Mesendoderm (in vitro differentiated cells): ENCODE data around the gene FAM210A.

Experiments used
- DNase-seq: peaks from one replicate; pipeline ENCODE4 v3.0.0; 2013
- H2AK5ac ChIP-seq: 2 replicates; pipeline ENCODE4 v1.6.1; 2013; ENCODE audit warnings: low read length, inconsistent platforms
- H2BK120ac ChIP-seq: 2 replicates; pipeline ENCODE4 v1.6.1; 2013; ENCODE audit warnings: low read depth, mild to moderate bottlenecking, low read length, moderate library complexity, mixed read lengths
- H2BK15ac ChIP-seq: replicated peaks from 2 replicates; pipeline ENCODE4 v1.6.1; 2013; ENCODE audit warnings: low read depth, mild to moderate bottlenecking, moderate library complexity
- H2BK5ac ChIP-seq: 2 replicates; pipeline ENCODE4 v1.6.1; 2013; ENCODE audit warnings: low read length, inconsistent platforms
- H3K18ac ChIP-seq: 2 replicates; pipeline ENCODE4 v1.6.1; 2013; ENCODE audit warnings: mild to moderate bottlenecking, low read length, mixed read lengths
- H3K23ac ChIP-seq: one replicate; pipeline ENCODE4 v1.6.1; 2013; ENCODE audit warnings: low read length
- H3K27ac ChIP-seq: 2 replicates; pipeline ENCODE4 v1.5.1; 2013; ENCODE audit warnings: low read depth, mild to moderate bottlenecking, inconsistent platforms, low read length, moderate library complexity
- H3K27me3 ChIP-seq: 2 replicates; pipeline ENCODE4 v1.6.1; 2013; ENCODE audit warnings: low read length, control low read depth, mild to moderate bottlenecking, inconsistent platforms; ENCODE audit not compliant: insufficient read depth, poor library complexity
- H3K36me3 ChIP-seq: 2 replicates; pipeline ENCODE4 v1.6.1; 2013; ENCODE audit warnings: low read length, inconsistent platforms; ENCODE audit not compliant: control insufficient read depth, insufficient read depth
- H3K4ac ChIP-seq: one replicate; pipeline ENCODE4 v1.6.1; 2013; ENCODE audit warnings: low read depth, mild to moderate bottlenecking, low read length, moderate library complexity
- H3K4me1 ChIP-seq: 2 replicates; pipeline ENCODE4 v1.6.1; 2013; ENCODE audit warnings: low read depth, low read length, inconsistent platforms; ENCODE audit not compliant: control insufficient read depth
- H3K4me2 ChIP-seq: 2 replicates; pipeline ENCODE4 v1.6.1; 2013; ENCODE audit warnings: low read length
- H3K4me3 ChIP-seq: 2 replicates; pipeline ENCODE4 v1.5.1; 2013; ENCODE audit warnings: mild to moderate bottlenecking, low read length
- H3K56ac ChIP-seq: one replicate; pipeline ENCODE4 v1.6.1; 2013; ENCODE audit warnings: low read length
- H3K79me1 ChIP-seq: 2 replicates; pipeline ENCODE4 v1.6.1; 2013; ENCODE audit warnings: low read length, inconsistent platforms
- H3K79me2 ChIP-seq: 2 replicates; pipeline ENCODE4 v1.6.1; 2013; ENCODE audit warnings: mild to moderate bottlenecking, low read length; ENCODE audit not compliant: control insufficient read depth, insufficient read depth
- H3K9ac ChIP-seq: 2 replicates; pipeline ENCODE4 v1.6.1; 2013; ENCODE audit warnings: low read length, inconsistent platforms
- H4K5ac ChIP-seq: one replicate; pipeline ENCODE4 v1.6.1; 2013; ENCODE audit warnings: low read length
- H4K8ac ChIP-seq: one replicate; pipeline ENCODE4 v1.6.1; 2013; ENCODE audit warnings: low read depth, mild to moderate bottlenecking, control low read depth, low read length, moderate library complexity
- WGBS: extraction: QIAGEN DNeasy Blood & Tissue Kit; methylation state at CpG from one replicate; pipeline ENCODE4 v1.1.7; 2013; ENCODE audit warnings: low lambda C conversion rate, missing lambda C conversion rate; ENCODE audit not compliant: insufficient coverage; ENCODE audit errors: extremely low coverage; 5-methylcytosine and 5-hydroxymethylcytosine counted together

Gene FAM210A

DNA sequence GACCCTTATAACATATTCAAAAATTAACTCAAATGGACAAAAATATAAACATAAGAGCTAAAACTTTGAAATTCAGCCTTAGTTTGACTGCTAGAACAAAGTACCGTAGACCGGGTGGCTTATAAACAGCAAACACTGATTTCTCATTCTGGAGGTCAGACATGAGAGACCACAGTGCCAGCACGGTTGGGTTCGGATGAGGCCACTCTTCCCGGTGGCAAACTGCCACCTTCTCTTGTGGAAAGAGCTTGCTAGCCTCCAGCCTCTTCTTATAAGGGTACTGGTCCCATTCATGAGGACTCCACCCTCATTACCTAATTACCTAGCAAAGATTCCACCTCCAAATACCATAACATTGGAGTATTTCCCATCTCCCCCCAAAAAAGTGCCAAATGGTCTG, 91.3 kb downstream of the FAM210A start:
- no peaks in the 10 kb centered on the region for H3K4me1 ChIP-seq
- H3K36me3 ChIP-seq, result no peaks in the 10 kb centered on the region
- H2BK15ac ChIP-seq, result no peak overlapping the region
- no peak overlapping the region for H3K56ac ChIP-seq
- no peaks in the 10 kb centered on the region for H3K79me2 ChIP-seq
- no peak overlapping the region for H3K18ac ChIP-seq
- H2BK120ac ChIP-seq, result no peak overlapping the region
- no peak overlapping the region for H3K27ac ChIP-seq
- no peak overlapping the region for H2BK5ac ChIP-seq
- no peak overlapping the region for H2AK5ac ChIP-seq
- no peak overlapping the region for H3K9ac ChIP-seq
- no peak overlapping the region for H3K4ac ChIP-seq
- H4K5ac ChIP-seq, result no peak overlapping the region
- DNase-seq, result no peak
- no peaks in the 10 kb centered on the region for H3K79me1 ChIP-seq
- no peak overlapping the region for H3K4me2 ChIP-seq
- H3K27me3 ChIP-seq, result no peaks in the 10 kb centered on the region
- no peak overlapping the region for H3K4me3 ChIP-seq
- H4K8ac ChIP-seq, result no peak overlapping the region
- no peak overlapping the region for H3K23ac ChIP-seq
- no CpG with 5 or more reads among the region's 5 CpGs for WGBS

GRCh38 chr18:13633700-13634099, 92.7 kb downstream of the FAM210A start:
- H3K9ac ChIP-seq, result no peak overlapping the region
- no peak overlapping the region for H2BK15ac ChIP-seq
- no peak overlapping the region for H2BK5ac ChIP-seq
- H3K4me2 ChIP-seq, result no peak overlapping the region
- no peak overlapping the region for H3K4me3 ChIP-seq
- no CpG with 5 or more reads among the region's 5 CpGs for WGBS
- H3K79me1 ChIP-seq, result no peaks in the 10 kb centered on the region
- no peaks in the 10 kb centered on the region for H3K27me3 ChIP-seq
- H3K27ac ChIP-seq, result no peak overlapping the region
- no peak overlapping the region for H3K18ac ChIP-seq
- no peak for DNase-seq
- no peaks in the 10 kb centered on the region for H3K36me3 ChIP-seq
- no peak overlapping the region for H3K56ac ChIP-seq
- no peak overlapping the region for H2BK120ac ChIP-seq
- H4K5ac ChIP-seq, result no peak overlapping the region
- H3K4ac ChIP-seq, result no peak overlapping the region
- no peaks in the 10 kb centered on the region for H3K79me2 ChIP-seq
- no peak overlapping the region for H4K8ac ChIP-seq
- no peak overlapping the region for H2AK5ac ChIP-seq
- peaks cover 3% of the 10 kb centered on the region for H3K4me1 ChIP-seq
- no peak overlapping the region for H3K23ac ChIP-seq

DNA sequence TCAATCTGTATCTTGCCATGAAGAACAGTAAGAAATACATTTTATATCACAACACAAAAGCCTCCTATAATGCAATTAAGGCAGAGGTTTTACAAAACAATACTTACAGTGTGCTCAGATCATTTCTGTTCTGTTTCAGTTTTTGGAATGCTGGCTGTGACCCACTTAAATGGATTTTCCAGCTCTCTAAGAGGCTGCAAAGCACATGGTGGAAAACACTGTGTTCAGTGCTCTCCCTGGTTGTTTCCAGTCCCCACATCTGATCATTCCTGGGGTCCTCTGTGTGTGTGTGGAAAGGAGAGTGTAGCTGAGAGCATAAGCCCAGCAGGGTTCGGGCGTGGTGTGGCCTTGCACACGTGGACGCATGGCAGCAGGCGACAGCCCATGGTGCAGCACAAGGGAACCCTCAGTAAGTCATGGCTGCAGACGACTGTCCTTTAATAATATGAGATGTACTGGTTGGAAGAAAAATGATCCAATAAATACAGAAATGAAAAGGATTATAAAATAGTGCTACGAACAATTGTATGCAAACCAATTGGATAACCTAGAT, 95.6 kb downstream of the FAM210A start:
- Histone ChIP-seq H2BK120ac (no peak overlapping the region), H3K27me3 (no peaks in the 10 kb centered on the region), H3K56ac (no peak overlapping the region), H3K18ac (no peak overlapping the region), H4K8ac (no peak overlapping the region), H4K5ac (no peak overlapping the region), H2BK15ac (no peak overlapping the region), H3K4me3 (no peak overlapping the region), H3K36me3 (no peaks in the 10 kb centered on the region), H2AK5ac (no peak overlapping the region), H3K79me1 (no peaks in the 10 kb centered on the region), H3K9ac (no peak overlapping the region), H3K79me2 (no peaks in the 10 kb centered on the region), H3K27ac (no peak overlapping the region), H3K23ac (no peak overlapping the region), H2BK5ac (no peak overlapping the region), H3K4me2 (no peak overlapping the region), H3K4ac (no peak overlapping the region), H3K4me1 (peaks cover 3% of the 10 kb centered on the region)
- no CpG with 5 or more reads among the region's 7 CpGs for WGBS
- no peak for DNase-seq

DNA sequence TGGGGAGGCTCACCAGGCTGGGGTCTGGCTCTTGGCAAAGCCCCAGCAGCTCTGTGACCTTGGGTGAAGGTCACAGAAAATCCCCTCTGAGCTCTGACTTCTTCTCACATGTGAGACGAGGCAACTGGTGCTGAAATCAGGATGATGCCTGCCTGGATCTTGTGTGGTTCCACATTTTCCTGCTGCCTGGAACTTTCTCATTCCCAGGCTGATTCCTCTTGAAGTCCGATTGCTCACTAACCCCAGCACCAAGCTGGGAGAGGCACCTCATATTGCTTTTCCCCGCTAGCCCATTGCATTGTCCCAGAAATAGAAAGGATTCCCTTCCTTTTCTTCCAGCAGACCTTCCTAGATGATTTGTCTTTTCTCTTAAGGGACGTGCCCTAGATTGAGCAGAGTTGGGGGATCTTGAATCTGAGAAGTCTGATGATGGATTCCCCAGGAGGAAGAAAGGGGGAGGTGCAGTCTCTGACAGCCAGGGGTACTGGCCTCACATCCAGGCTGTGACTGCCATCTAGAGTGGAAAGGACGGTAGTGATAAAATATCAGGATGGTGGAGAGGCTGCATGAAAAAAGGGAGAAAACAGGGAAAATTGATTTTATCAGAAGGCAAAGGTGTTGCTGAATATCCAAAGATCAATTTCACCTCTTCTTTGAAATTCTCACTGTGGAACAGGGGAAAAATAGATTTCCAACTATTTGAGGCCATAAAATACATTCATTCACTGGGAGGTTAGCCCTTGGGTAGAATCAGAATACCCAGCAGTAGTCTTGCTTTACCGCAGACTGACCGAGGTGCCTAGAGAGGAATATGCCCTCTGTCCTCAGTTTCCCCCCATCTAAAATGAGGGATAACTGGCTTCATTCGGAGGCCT, 96.3 kb downstream of the FAM210A start:
- Histone ChIP-seq H3K18ac (no peak overlapping the region), H3K56ac (no peak overlapping the region), H3K27me3 (no peaks in the 10 kb centered on the region), H3K79me2 (no peaks in the 10 kb centered on the region), H2BK5ac (no peak overlapping the region), H3K9ac (peak overlapping the region; percentile 7), H3K79me1 (no peaks in the 10 kb centered on the region), H3K23ac (no peak overlapping the region), H2AK5ac (no peak overlapping the region), H3K4me2 (no peak overlapping the region), H4K8ac (no peak overlapping the region), H3K4me3 (no peak overlapping the region), H2BK120ac (no peak overlapping the region), H2BK15ac (no peak overlapping the region), H3K27ac (no peak overlapping the region), H3K4me1 (peaks cover 3% of the 10 kb centered on the region), H4K5ac (no peak overlapping the region), H3K36me3 (no peaks in the 10 kb centered on the region), H3K4ac (no peak overlapping the region)
- DNase-seq, result peak; percentile 81
- no CpG with 5 or more reads among the region's 8 CpGs for WGBS

GRCh38 chr18:13628211-13628610, 98.1 kb downstream of the FAM210A start:
- Histone ChIP-seq H3K9ac (no peak overlapping the region), H3K79me1 (no peaks in the 10 kb centered on the region), H4K8ac (no peak overlapping the region), H4K5ac (no peak overlapping the region), H3K56ac (no peak overlapping the region), H2AK5ac (no peak overlapping the region), H3K4ac (no peak overlapping the region), H3K27ac (no peak overlapping the region), H2BK15ac (no peak overlapping the region), H3K36me3 (no peaks in the 10 kb centered on the region), H3K79me2 (no peaks in the 10 kb centered on the region), H3K4me1 (peaks cover 3% of the 10 kb centered on the region), H2BK120ac (no peak overlapping the region), H3K23ac (no peak overlapping the region), H2BK5ac (no peak overlapping the region), H3K4me2 (no peak overlapping the region), H3K27me3 (no peaks in the 10 kb centered on the region), H3K4me3 (no peak overlapping the region), H3K18ac (no peak overlapping the region)
- no peak for DNase-seq
- WGBS, result no CpG with 5 or more reads among the region's 9 CpGs
